ENCODE data around the gene KIZ.

Gene KIZ

GRCh38 chr20:21118138-21118537 lies 7.7 kb upstream of the KIZ start:
- no peak overlapping the region for H2AK5ac ChIP-seq (ENCODE audit: low read length, severe bottlenecking)
- no peak overlapping the region for H3K4ac ChIP-seq (ENCODE audit: low read depth in 1 of 2, low read length in 2 of 2)
- H2BK120ac ChIP-seq (ENCODE audit: low read depth, low read length), result no peak overlapping the region
- no peaks in the 10 kb centered on the region for H3K79me1 ChIP-seq (replicated peaks; ENCODE audit: low read length, poor library complexity, severe bottlenecking)
- H3K4me3 ChIP-seq (ENCODE audit: insufficient read depth in 1 of 2, low read depth in 1 of 2, low read length in 2 of 2), result no peak overlapping the region
- H3K18ac ChIP-seq (ENCODE audit: low read depth in 1 of 2, low read length in 2 of 2), result no peak overlapping the region
- WGBS, result 61% methylated on average over 3 of the region's 4 CpGs
- H2BK5ac ChIP-seq (ENCODE audit: low read depth, low read length, poor library complexity, severe bottlenecking), result no peak overlapping the region
- no peak overlapping the region for H3K14ac ChIP-seq (ENCODE audit: low read length in 2 of 2)
- H3K27ac ChIP-seq (ENCODE audit: low read length, poor library complexity, severe bottlenecking), result no peak overlapping the region
- no peaks in the 10 kb centered on the region for H3K36me3 ChIP-seq (ENCODE audit: control insufficient read depth in 1 of 2, insufficient read depth in 2 of 2, low read depth in 1 of 2, low read length in 2 of 2)
- no peak overlapping the region for H3K4me2 ChIP-seq (ENCODE audit: low read length, poor library complexity, severe bottlenecking)
- H4K91ac ChIP-seq (ENCODE audit: low read length), result no peak overlapping the region
- H4K8ac ChIP-seq (ENCODE audit: low read length), result no peak overlapping the region
- DNase-seq, result no peak
- no peak overlapping the region for H2BK15ac ChIP-seq (ENCODE audit: low read depth, poor library complexity, severe bottlenecking)
- no peaks in the 10 kb centered on the region for H3K4me1 ChIP-seq (ENCODE audit: control insufficient read depth, insufficient read depth, low read depth, low read length)
- peaks cover 24 to 33% of the 10 kb centered on the region in 2 experiments for H3K27me3 ChIP-seq (ENCODE audit: control insufficient read depth in 1 of 2, insufficient read depth in 1 of 2, low read length in 2 of 2)
- H3K9me3 ChIP-seq (ENCODE audit: control insufficient read depth, low read length), result peaks cover 3% of the 10 kb centered on the region
- no peak overlapping the region for H3K23ac ChIP-seq (ENCODE audit: low read length in 2 of 2)
- H3K9ac ChIP-seq (ENCODE audit: low read length), result no peak overlapping the region
- no peak overlapping the region for H2AFZ ChIP-seq (ENCODE audit: low read depth, low read length)
- no peak overlapping the region for H2BK12ac ChIP-seq (ENCODE audit: low read length in 2 of 2)

GRCh38 chr20:21118782-21119181 lies 7.1 kb upstream of the KIZ start:
- no peak for DNase-seq
- Histone ChIP-seq H3K79me1 (replicated peaks; ENCODE audit: low read length, poor library complexity, severe bottlenecking) (no peaks in the 10 kb centered on the region), H3K14ac (ENCODE audit: low read length in 2 of 2) (no peak overlapping the region), H2BK120ac (ENCODE audit: low read depth, low read length) (no peak overlapping the region), H3K9ac (ENCODE audit: low read length) (no peak overlapping the region), H2AFZ (ENCODE audit: low read depth, low read length) (no peak overlapping the region), H3K4me3 (ENCODE audit: insufficient read depth in 1 of 2, low read depth in 1 of 2, low read length in 2 of 2) (no peak overlapping the region), H2AK5ac (ENCODE audit: low read length, severe bottlenecking) (no peak overlapping the region), H3K4ac (ENCODE audit: low read depth in 1 of 2, low read length in 2 of 2) (no peak overlapping the region), H3K9me3 (ENCODE audit: control insufficient read depth, low read length) (peaks cover 3% of the 10 kb centered on the region), H2BK15ac (ENCODE audit: low read depth, poor library complexity, severe bottlenecking) (no peak overlapping the region), H4K8ac (ENCODE audit: low read length) (no peak overlapping the region), H3K27ac (ENCODE audit: low read length, poor library complexity, severe bottlenecking) (no peak overlapping the region), H3K23ac (ENCODE audit: low read length in 2 of 2) (no peak overlapping the region), H3K4me1 (ENCODE audit: control insufficient read depth, insufficient read depth, low read depth, low read length) (no peaks in the 10 kb centered on the region), H3K4me2 (ENCODE audit: low read length, poor library complexity, severe bottlenecking) (no peak overlapping the region), H2BK12ac (ENCODE audit: low read length in 2 of 2) (no peak overlapping the region), H3K18ac (ENCODE audit: low read depth in 1 of 2, low read length in 2 of 2) (no peak overlapping the region), H3K36me3 (ENCODE audit: control insufficient read depth in 1 of 2, insufficient read depth in 2 of 2, low read depth in 1 of 2, low read length in 2 of 2) (no peaks in the 10 kb centered on the region), H4K91ac (ENCODE audit: low read length) (no peak overlapping the region), H3K27me3 (ENCODE audit: control insufficient read depth in 1 of 2, insufficient read depth in 1 of 2, low read length in 2 of 2) (peaks cover 18 to 27% of the 10 kb centered on the region in 2 experiments), H2BK5ac (ENCODE audit: low read depth, low read length, poor library complexity, severe bottlenecking) (no peak overlapping the region)
- WGBS, result 85% methylated on average over 2 of the region's 2 CpGs

GRCh38 chr20:21124190-21124589 lies 1.7 kb upstream of the KIZ start:
- Histone ChIP-seq H3K79me1 (replicated peaks; ENCODE audit: low read length, poor library complexity, severe bottlenecking) (peaks cover 6% of the 10 kb centered on the region), H2AK5ac (ENCODE audit: low read length, severe bottlenecking) (no peak overlapping the region), H2BK120ac (ENCODE audit: low read depth, low read length) (no peak overlapping the region), H2AFZ (ENCODE audit: low read depth, low read length) (no peak overlapping the region), H3K4me1 (ENCODE audit: control insufficient read depth, insufficient read depth, low read depth, low read length) (no peaks in the 10 kb centered on the region), H3K9me3 (ENCODE audit: control insufficient read depth, low read length) (no peaks in the 10 kb centered on the region), H3K18ac (ENCODE audit: low read depth in 1 of 2, low read length in 2 of 2) (no peak overlapping the region), H4K91ac (ENCODE audit: low read length) (no peak overlapping the region), H2BK5ac (ENCODE audit: low read depth, low read length, poor library complexity, severe bottlenecking) (no peak overlapping the region), H2BK15ac (ENCODE audit: low read depth, poor library complexity, severe bottlenecking) (no peak overlapping the region), H3K23ac (ENCODE audit: low read length in 2 of 2) (no peak overlapping the region), H3K4ac (ENCODE audit: low read depth in 1 of 2, low read length in 2 of 2) (no peak overlapping the region), H3K9ac (ENCODE audit: low read length) (no peak overlapping the region), H3K14ac (ENCODE audit: low read length in 2 of 2) (no peak overlapping the region), H3K27ac (ENCODE audit: low read length, poor library complexity, severe bottlenecking) (no peak overlapping the region), H3K36me3 (ENCODE audit: control insufficient read depth in 1 of 2, insufficient read depth in 2 of 2, low read depth in 1 of 2, low read length in 2 of 2) (no peaks in the 10 kb centered on the region), H2BK12ac (ENCODE audit: low read length in 2 of 2) (no peak overlapping the region), H3K4me2 (ENCODE audit: low read length, poor library complexity, severe bottlenecking) (no peak overlapping the region), H3K27me3 (ENCODE audit: control insufficient read depth in 1 of 2, insufficient read depth in 1 of 2, low read length in 2 of 2) (peaks cover 0 to under 1% of the 10 kb centered on the region in 2 experiments), H3K4me3 (ENCODE audit: insufficient read depth in 1 of 2, low read depth in 1 of 2, low read length in 2 of 2) (no peak overlapping the region), H4K8ac (ENCODE audit: low read length) (no peak overlapping the region)
- DNase-seq, result no peak
- 90% methylated on average over 3 of the region's 3 CpGs for WGBS

GRCh38 chr20:21125072-21125848 lies 622 bp upstream of the KIZ start:
- H3K4me1 ChIP-seq (ENCODE audit: control insufficient read depth, insufficient read depth, low read depth, low read length), result no peaks in the 10 kb centered on the region
- H2AK5ac ChIP-seq (ENCODE audit: low read length, severe bottlenecking), result no peak overlapping the region
- no peak overlapping the region for H2BK15ac ChIP-seq (ENCODE audit: low read depth, poor library complexity, severe bottlenecking)
- H3K27me3 ChIP-seq (ENCODE audit: control insufficient read depth in 1 of 2, insufficient read depth in 1 of 2, low read length in 2 of 2), result no peaks in the 10 kb centered on the region
- no peak overlapping the region for H2BK12ac ChIP-seq (ENCODE audit: low read length in 2 of 2)
- no peak overlapping the region for H2BK120ac ChIP-seq (ENCODE audit: low read depth, low read length)
- no peaks in the 10 kb centered on the region for H3K36me3 ChIP-seq (ENCODE audit: control insufficient read depth in 1 of 2, insufficient read depth in 2 of 2, low read depth in 1 of 2, low read length in 2 of 2)
- H3K4ac ChIP-seq (ENCODE audit: low read depth in 1 of 2, low read length in 2 of 2), result no peak overlapping the region
- peak overlapping the region; percentile 56 for H3K4me2 ChIP-seq (ENCODE audit: low read length, poor library complexity, severe bottlenecking)
- peak overlapping the region in 1 of 2 experiments; percentile 93 for H3K4me3 ChIP-seq (ENCODE audit: insufficient read depth in 1 of 2, low read depth in 1 of 2, low read length in 2 of 2)
- 18% methylated on average over 18 of the region's 25 CpGs for WGBS
- H4K8ac ChIP-seq (ENCODE audit: low read length), result no peak overlapping the region
- H2BK5ac ChIP-seq (ENCODE audit: low read depth, low read length, poor library complexity, severe bottlenecking), result no peak overlapping the region
- peak overlapping the region; percentile 96 for H2AFZ ChIP-seq (ENCODE audit: low read depth, low read length)
- no peak overlapping the region for H3K14ac ChIP-seq (ENCODE audit: low read length in 2 of 2)
- H3K27ac ChIP-seq (ENCODE audit: low read length, poor library complexity, severe bottlenecking), result no peak overlapping the region
- H3K9ac ChIP-seq (ENCODE audit: low read length), result peak overlapping the region; percentile 83
- DNase-seq, result peak; percentile 75
- peaks cover 10% of the 10 kb centered on the region for H3K79me1 ChIP-seq (replicated peaks; ENCODE audit: low read length, poor library complexity, severe bottlenecking)
- no peak overlapping the region for H3K23ac ChIP-seq (ENCODE audit: low read length in 2 of 2)
- peak overlapping the region in 1 of 2 experiments; percentile 34 for H3K18ac ChIP-seq (ENCODE audit: low read depth in 1 of 2, low read length in 2 of 2)
- H3K9me3 ChIP-seq (ENCODE audit: control insufficient read depth, low read length), result no peaks in the 10 kb centered on the region
- H4K91ac ChIP-seq (ENCODE audit: low read length), result no peak overlapping the region

Measured in mesenchymal stem cell (in vitro differentiated cells and primary cell).